ENCODE data around the gene SPATA20.
A peak's percentile ranks its signal among the peaks of the same experiment; 100 is the strongest.

Gene SPATA20

DNA sequence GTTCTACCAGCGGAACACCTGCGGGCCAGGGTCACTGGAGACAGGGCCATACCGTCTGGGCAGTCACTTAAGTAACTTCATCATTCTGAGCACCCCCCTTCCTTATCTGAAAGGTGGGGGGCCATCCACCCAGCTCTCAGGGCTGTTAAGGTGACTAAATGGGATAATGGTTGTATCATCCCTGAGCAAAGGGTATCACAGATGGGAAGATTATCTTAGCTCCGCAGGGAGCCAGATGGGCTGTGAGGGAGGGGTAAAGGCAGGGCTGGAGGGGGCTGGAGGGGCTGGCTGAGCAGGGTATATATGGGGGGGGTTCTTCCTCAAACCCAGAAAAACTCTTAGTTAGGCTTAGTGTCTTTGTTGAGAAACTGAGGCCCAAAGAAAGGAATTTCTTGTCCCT lies 10.7 kb downstream of the SPATA20 start:
- DNase-seq (ENCODE audit: low read depth in 2 of 3, low spot score in 1 of 3): no peak

DNA sequence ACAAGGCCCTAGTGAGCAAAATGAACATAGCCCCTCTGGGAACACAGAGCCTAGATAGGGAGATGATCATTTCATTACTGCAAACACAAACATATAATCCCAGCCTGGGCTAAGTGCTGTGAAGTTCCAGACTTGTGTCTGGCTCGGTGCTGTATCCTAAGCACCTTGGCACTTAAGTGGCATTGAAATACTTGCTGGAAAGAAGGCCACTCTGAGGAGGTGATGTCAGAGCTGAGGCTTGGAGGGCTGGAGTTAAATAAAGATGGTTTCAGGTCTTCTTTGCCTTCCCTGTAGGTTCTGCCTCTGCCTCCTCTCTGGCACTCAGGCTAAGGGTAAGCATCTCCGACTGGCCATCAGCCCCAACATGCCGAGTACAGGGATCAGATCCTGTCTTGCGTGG lies 11.1 kb downstream of the SPATA20 start:
- no peak for DNase-seq (ENCODE audit: low read depth in 2 of 3, low spot score in 1 of 3)

DNA sequence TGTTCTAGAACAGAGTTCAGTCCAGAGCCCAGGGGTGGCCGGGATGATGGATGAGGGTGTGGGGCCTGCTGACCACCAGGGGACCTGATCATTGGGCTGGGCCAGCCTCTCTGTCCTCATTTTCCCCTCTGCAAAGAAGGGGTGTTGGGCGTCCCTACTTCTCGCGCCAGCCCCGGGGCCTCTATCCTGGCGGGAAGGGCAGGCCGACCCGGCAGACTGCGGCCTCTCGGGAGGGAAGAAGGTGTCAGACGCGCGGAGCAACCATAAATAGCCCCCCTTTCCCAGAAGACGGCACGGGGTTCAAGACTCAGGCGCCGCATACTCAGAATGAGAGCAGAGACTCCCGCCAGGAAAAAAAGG lies 11.6 kb downstream of the SPATA20 start:
- DNase-seq (ENCODE audit: low read depth in 2 of 3, low spot score in 1 of 3): no peak

GRCh38 chr17:50558941-50559614 lies 12.1 kb downstream of the SPATA20 start:
- DNase-seq (ENCODE audit: low read depth in 2 of 3, low spot score in 1 of 3): no peak

DNA sequence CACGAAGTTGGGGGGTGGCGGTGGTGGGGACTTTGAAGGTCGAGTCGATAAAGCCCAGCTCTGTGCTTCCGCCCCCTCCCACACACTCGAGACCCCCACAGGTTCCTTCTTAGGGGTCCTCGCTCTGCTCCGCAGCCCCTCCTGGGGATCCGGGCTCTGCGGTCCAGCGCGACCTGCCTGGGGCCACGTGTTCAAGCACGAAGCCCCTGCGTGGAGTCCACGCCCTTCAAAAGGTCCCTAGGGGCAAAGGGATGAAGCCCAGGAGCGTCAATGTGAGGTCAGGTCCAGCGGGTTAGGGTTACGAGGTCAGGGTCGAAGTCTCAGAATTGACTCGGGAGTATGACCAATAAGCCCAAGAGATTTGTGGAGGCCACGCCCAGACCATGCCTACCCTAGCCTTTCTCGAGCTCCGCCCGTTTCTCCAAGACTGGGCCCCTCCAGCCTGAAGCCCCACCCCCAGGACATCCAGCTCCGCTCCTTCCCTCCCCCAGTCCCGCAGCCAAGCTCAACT lies 12.8 kb downstream of the SPATA20 start:
- peak in 1 of 3 donors; percentile 14 for DNase-seq (ENCODE audit: low read depth in 2 of 3, low spot score in 1 of 3)

DNA sequence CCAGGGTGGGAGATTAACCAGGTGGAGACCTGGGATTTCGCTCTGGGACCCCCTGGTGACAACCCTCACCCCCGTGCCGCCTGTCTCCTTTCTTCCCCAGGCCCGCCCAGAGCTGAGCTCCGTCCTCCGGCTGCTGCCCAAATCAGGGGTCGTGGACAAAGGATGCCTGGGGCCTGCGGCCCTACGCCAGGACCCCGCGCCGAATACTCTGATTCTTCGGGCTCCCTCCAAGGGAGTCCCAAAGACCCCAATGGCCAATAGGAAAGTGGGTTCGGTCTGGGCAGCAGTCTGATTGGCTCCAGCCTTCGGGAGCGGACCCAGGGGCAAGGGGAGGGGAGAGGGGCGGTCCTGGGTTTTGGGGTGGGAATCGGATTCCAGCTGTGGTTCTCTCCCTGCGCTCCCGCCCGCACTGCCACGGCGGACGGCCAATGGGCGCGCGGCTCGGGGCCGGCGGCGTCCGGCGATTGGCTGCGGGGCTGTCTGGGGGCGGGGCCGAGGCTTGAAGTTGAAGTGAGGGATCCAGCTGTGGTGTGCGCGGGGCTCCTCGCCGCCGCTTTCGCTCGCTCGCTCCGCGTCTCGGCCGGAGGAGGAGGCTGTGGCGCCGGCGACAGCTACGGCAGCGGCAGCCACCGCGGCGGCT lies 13.3 kb downstream of the SPATA20 start, which contains the start of gene CACNA1G:
TSS of gene CACNA1G (plus strand) at position 531 of the 640 bp plus-strand sequence. CDS start 745 bp downstream, outside the sequence.
- DNase-seq (ENCODE audit: low read depth in 2 of 3, low spot score in 1 of 3): peak; percentile 77 to 84 (median 82)

- no peak for DNase-seq (ENCODE audit: low read depth in 2 of 3, low spot score in 1 of 3)
Measured at GRCh38 chr17:50560931-50561745, 14.2 kb downstream of the SPATA20 start.

DNA sequence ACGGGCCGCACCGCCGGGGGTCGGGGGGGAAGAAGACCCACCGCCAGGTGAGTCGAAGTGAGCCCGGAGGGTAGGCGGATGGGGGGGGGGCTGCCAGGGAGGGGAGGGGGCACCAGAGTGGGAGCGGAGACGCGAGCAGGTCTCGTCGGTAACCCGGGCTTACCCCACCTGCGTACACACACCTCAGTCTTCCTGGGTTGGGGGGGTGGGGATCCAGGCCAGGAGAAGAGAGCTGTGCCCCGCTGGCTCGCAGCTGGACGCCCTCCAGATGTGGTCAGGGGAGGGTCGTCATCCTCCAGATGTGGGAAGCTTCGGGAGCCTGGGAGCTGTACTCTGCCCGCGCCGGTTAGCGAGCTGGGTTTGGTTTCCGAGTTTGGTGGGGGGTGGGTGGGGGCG lies 14.8 kb downstream of the SPATA20 start:
- no peak for DNase-seq (ENCODE audit: low read depth in 2 of 3, low spot score in 1 of 3)

GRCh38 chr17:50562242-50563091 lies 15.5 kb downstream of the SPATA20 start:
- DNase-seq (ENCODE audit: low read depth in 2 of 3, low spot score in 1 of 3): no peak

DNA sequence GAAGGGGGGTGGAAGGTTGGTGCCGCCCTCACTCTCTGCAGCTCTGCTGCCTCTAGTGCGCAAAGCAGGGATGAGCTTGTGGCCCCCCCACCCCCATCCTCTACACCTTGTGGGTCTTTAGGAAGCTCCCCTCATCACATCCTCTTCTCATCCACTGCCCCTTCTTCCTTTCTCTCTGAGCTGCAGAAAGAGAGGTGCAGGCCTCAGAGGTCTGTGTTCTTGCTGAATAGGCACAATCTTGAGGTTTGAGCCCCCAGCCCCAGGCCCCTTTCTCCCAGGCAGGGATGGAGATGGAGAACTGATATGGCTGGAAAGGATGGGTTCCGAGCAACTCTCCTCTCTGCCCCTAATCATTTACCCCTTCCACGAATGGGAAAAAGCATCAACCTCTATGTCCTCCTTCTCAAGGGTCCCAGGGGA lies 16.1 kb downstream of the SPATA20 start:
- DNase-seq (ENCODE audit: low read depth in 2 of 3, low spot score in 1 of 3): no peak

GRCh38 chr17:50564916-50565315 lies 17.9 kb downstream of the SPATA20 start:
- no peak for DNase-seq (ENCODE audit: low read depth in 2 of 3, low spot score in 1 of 3)

DNA sequence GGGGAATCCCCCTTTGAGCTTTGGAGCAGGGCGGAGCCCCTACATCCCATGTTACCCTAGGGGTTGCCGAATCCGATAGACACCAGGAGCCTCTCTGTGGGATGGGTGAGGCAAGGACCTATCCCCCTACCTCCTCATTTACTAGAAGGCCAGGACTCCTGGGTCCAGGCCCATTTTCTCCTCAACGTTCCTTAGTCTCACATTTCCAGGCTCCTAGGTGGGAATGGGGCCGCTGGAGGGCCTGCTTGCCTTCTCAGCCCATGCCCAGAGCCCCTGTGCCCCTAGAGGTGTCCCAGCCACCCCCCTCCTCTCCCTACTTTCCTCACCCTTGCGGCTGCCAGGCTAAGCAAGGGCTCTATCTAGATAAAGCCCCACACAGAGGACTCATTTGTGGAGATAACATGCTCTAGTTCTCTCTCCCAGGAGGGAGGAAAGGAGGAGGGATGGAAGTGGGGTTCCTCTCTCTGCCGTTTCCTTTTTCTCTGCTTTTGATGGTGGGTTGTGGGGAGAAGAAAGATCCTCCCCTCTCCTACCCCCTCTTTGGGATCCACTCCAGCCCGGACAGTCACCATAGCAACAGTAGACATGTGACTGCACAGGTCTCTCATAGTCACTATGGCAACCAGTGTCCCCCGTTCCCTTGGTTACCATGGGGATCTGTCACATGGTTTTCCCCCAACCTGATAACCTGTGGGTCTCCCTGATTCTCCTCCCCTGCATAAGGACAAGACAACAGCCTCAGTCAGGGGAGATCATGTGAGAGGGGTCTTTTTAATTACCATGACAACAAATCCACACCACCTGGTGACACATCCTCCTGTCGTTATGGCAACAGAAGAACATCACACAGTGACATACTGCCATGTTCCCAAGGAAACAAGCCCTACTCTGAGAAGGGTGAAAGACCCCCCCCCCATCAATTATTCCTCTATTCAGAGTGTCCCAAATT lies 18.7 kb downstream of the SPATA20 start:
- DNase-seq (ENCODE audit: low read depth in 2 of 3, low spot score in 1 of 3): no peak

DNA sequence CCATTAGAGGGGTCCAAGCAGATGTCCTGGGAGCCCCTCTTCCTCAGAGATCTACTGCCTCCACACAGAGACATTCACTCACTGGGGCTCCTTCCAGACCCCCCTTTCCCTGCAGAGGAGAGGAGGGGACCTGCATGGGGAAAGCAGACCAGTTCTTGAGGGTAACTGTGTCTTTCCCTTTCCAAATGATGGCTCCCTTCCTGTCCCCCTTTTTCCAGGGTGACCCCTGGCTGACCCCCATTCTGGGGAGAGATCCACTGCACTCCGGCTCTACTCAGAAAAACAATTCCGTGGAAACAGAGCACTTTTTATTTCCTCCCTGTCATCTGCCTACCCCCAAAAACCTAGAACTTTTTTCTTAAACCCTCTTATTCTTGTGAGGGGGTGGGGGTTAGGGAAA lies 19.9 kb downstream of the SPATA20 start:
- DNase-seq (ENCODE audit: low read depth in 2 of 3, low spot score in 1 of 3): no peak

DNA sequence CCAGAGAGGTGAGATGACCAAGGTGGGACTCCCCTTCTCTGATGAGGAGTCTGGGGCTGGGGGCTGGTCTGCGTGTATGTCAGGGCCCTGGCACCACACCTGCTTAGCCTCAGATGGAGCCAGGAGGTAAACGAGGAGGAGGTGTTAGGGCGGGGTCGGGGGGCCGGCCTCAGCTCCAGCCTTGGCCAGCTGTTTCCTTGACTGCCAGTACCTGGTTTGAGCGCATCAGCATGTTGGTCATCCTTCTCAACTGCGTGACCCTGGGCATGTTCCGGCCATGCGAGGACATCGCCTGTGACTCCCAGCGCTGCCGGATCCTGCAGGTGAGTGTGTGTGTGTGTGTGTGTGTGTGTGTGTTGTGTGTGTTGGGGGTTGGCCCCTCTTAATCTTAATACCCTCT lies 21.7 kb downstream of the SPATA20 start:
- no peak for DNase-seq (ENCODE audit: low read depth in 2 of 3, low spot score in 1 of 3)

GRCh38 chr17:50569592-50569991 lies 22.6 kb downstream of the SPATA20 start:
- DNase-seq (ENCODE audit: low read depth in 2 of 3, low spot score in 1 of 3): no peak

DNA sequence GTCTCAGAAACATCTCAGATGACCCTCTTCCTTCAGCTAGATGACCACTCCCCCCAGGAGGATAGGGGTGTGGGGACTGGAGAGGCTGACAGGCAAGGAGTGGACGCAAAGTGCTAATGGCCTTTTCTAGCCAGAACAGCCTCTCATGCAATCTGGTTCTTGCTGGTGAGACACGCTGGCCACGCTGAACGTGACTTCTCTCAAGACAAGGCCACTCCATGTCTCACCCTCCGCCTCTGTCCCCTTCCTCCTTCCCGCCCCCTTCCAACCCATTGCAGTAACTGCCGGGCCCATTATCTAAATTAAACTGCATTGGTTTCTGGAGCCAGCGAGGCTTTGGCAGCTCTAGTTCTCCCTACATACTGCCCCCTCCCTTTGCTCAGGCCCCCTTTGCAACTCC lies 23.1 kb downstream of the SPATA20 start:
- DNase-seq (ENCODE audit: low read depth in 2 of 3, low spot score in 1 of 3): no peak

GRCh38 chr17:50570528-50570927 lies 23.6 kb downstream of the SPATA20 start:
- no peak for DNase-seq (ENCODE audit: low read depth in 2 of 3, low spot score in 1 of 3)

DNA sequence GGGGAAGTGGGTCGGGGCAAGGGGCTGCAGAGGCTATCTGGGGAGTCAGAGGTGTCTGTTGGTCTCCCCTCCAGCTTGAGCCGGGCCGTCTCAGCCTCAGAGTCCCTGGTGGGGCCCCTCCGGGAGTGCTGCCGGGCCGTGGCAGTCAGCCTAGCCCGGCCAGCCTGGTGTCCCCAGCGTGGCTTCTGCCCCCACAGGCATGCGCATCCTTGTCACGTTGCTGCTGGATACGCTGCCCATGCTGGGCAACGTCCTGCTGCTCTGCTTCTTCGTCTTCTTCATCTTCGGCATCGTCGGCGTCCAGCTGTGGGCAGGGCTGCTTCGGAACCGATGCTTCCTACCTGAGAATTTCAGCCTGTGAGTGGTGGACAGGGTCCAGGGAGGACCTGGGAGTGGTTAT lies 24.7 kb downstream of the SPATA20 start:
- DNase-seq (ENCODE audit: low read depth in 2 of 3, low spot score in 1 of 3): no peak

GRCh38 chr17:50572541-50572940 lies 25.6 kb downstream of the SPATA20 start:
- no peak for DNase-seq (ENCODE audit: low read depth in 2 of 3, low spot score in 1 of 3)

All from stimulated activated CD4-positive, alpha-beta T cell treated with anti-CD3 and anti-CD28 coated beads, Interleukin-12 subunit alpha, Interleukin-12 subunit beta, amount 100 ng/mL, for 48 hours (primary cell).